SH-SY5Y (cell line): ENCODE measurements around the gene NUDT3.

Experiments
- GATA2 ChIP-seq: IDR thresholded peaks from 2 replicates; pipeline ENCODE4 v1.6.1; 2011; ENCODE audit warnings: mild to moderate bottlenecking, low read depth, low read length
- GATA3 ChIP-seq: IDR thresholded peaks from 2 replicates; pipeline ENCODE4 v1.6.1; 2011; ENCODE audit warnings: low read depth, mild to moderate bottlenecking, low read length, moderate library complexity

NUDT3 gene

GRCh38 chr6:34362909-34363680, 29.4 kb downstream of the NUDT3 start:
- no peak for TF ChIP-seq GATA2
- TF ChIP-seq GATA3, result no peak

DNA sequence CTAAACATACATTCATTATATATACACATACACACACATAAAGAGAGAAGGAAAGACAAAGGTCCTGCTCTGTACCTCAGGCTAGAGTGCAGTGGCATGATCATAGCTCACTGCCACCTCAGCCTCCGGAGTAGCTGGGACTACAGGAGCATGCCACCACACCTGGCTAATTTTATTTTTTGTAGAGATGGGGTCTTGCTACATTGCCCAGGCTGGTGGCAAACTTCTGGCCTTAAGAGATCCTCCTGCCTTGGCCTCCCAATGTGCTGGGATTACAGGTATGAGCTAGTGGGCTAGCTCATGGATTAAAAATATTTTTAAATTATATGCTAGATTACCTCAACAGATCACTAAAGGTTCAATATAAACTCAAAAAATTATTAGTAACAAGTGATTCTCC, 30.3 kb downstream of the NUDT3 start:
- no peak for TF ChIP-seq GATA3
- no peak for TF ChIP-seq GATA2

GRCh38 chr6:34360556-34360955, 31.9 kb downstream of the NUDT3 start:
- TF ChIP-seq GATA3 (no peak), GATA2 (no peak)

DNA sequence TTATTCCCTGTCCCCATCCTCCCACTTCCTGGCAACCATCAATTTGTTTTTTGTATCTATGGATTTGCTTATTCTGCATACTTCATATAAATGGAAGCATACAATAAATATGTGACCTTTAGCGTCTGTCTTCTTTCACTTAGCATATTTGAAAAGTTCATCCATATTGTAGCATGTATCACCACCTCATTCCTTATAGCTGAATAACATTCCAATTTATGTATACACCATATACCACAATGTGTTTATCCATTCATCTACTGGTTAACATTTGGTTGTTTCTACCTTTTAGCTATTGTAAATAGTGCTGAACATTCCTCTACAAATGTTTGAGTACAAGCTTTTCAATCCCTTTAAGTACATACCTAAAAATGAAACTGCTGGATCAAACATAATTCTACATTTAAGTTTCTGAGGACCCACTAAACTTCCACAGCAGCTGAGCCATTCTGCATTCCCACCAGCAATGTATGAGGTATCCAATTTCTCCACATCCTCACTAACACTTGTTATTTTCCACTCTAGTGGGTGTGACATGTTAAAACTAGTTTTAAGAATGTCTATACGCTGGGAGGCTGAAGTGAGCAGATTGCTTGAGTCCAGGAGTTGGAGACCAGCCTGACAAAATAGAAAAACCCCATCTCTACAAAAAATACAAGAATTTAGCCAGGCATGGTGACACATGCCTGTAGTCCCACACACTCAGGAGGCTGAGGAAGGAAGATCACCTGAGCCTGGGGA, 32.9 kb downstream of the NUDT3 start:
- TF ChIP-seq GATA3 (no peak), GATA2 (no peak)

- TF ChIP-seq GATA3 (no peak), GATA2 (no peak)
Observed at GRCh38 chr6:34358389-34358905, 34.0 kb downstream of the NUDT3 start.

GRCh38 chr6:34357937-34358336, 34.5 kb downstream of the NUDT3 start:
- TF ChIP-seq GATA2 (no peak), GATA3 (no peak)

DNA sequence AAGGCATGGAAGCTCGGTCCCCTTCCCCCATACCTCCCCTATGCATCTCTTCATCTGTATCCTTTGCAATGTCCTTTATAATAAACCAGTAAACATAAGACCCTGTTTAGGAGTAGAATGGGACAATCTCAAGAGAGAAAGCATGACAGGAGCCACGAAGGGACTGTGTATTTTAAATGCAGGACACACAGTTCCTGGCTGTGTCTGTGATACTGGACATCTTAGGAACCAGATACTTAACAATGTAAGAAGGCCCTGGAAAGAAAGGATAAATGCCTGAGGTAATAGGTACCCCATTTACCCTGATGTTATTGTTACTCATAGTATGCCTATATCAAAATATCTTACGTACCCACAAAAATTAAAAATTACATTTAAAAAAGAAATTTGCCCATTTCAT, 36.6 kb downstream of the NUDT3 start:
- TF ChIP-seq GATA2, result no peak
- no peak for TF ChIP-seq GATA3

DNA sequence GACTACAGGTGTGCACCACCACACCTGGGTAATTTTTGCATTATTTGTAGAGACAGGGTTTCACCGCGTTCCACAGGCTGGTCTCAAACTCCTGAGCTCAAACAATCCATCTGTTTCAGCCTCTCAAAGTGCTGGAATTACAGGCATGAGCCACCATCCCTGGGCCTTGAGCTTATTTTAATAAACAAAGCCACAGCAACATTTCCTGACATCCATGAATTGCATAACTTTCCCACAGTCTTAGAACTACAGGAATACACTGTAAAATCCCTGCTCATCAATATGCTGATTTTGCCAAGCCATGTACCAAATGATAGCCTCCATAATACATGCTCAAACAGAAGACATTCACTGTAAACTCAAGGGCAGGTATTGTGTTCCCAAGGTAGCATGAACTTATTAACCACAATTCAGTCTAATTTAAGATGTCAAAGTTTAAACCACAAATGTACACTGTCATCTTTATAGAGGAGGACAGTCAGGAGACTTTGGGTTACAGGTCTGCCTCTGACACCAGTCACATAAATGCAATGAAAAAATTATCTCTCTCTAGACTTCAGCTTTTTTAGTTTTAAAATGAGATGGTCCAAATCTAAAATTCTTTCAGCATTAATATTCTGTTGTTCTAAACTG, 40.0 kb downstream of the NUDT3 start:
- TF ChIP-seq GATA2, result no peak

DNA sequence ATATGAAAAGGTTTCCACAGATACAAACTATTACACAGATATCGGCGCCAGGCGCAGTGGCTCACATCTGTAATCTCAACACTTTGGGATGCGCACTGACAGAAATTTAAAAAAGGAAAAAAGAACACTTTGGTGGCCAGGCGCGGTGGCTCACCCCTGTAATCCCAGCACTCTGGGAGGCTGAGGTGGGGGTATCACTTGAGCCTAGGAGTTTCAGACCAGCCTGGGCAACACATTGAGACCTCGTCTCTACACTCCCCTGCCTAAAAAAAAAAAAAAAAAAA, 41.6 kb downstream of the NUDT3 start:
- TF ChIP-seq GATA2 (no peak), GATA3 (no peak)

DNA sequence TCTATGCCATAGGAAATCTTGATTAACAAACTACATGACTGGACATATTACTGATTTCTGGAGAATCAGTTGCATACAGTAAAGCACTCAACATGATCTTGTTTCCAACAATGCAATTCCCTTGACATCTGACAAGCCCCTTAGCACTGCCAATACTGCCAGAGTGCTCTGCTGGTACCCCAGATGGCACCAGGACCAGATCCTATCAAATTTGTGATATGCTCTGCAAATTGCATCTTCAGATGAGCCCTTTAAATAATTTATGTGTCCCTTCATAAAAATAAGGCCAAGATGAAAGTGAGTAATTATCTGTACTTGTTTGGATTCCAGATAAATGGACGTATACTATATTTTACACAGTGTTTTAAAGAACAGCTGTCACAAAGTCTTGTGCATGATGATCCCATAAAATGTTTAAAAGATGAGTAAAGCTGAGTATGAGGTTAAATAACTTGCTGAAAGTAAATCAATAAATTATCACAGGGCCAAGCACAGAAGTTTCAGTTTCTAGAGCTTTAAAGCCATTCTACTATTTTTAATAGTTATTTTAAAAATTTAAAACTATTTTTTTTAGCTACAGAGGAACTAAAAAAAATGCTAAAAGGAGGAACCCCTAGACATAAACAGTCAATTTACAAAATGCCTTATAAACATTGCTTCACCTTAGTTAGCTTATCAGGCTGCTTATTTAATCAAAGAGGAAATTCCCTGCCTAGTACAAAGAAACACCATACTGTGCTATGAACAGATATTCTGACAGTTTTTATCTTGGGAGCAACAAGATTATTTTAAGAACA, 42.1 kb downstream of the NUDT3 start:
- TF ChIP-seq GATA3, result no peak; the same call in none of the 2 replicates
- peak; percentile 89 for TF ChIP-seq GATA2

GRCh38 chr6:34349211-34349610, 43.3 kb downstream of the NUDT3 start:
- TF ChIP-seq GATA2, result no peak

DNA sequence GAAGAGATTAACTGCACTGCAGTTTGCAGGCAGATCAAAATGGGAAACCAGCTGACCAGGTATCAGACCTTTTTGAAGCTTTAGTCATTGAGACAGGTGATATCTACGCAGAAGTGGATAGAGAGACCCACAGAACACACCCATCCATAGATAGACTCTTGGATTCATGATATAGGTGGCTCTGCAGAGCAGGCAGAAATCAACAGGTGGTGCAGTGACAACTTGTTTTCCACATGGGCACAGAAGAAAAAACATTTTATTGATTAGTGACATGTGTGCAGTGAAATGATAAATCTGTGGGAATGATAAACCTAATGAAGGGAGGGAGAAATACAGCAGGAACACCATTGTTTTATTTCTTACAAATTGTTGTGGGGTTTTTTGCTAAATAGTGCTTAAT, 45.2 kb downstream of the NUDT3 start:
- TF ChIP-seq GATA2, result no peak
- TF ChIP-seq GATA3, result no peak

DNA sequence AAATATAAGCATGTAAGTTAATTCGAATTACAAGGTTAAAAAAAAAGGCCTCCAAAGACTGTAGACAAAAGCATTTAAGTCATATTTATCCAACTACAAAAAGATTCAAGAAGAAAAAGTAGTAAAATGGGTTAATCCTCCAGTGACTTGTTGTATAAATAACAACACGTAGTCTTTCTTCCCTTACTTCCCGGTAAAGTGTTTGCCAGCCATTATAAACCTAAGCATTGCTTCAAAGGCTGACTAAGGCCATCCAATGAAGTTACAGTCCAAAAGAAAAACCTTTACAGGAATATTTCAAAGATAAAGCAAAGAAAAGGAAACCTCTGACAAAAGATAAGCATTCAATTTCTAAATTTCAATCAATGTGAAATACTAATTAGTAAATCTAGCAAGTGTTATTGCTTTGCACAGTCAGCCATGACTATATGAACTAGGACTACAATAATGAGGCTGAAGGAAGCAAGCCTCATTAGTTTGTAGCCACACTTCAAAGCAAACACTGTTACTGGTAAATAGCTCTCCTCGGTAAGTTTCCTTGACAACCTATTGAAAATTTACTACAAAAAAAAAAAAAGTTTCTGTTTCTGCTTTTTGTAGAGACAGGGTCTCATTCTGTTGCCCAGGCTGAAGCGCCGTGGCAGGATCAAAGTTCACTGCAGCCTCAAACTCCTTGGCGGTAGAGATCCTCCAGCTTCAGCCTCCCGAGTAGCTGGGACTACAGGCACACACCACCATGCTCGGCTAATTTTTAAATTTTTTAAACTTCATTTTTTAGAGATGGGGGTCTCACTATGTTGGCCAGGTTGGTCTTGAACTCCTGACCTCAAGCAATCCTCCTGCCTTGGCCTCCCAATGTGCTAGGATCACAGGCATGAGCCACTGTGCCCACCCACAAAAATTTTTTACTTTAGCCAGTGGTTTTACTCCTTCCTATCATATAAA, 46.0 kb downstream of the NUDT3 start:
- TF ChIP-seq GATA3, result no peak
- no peak for TF ChIP-seq GATA2
